ENCODE data around the gene MED29.
A peak's percentile ranks its signal among the peaks of the same experiment; 100 is the strongest.

The MED29 gene

DNA sequence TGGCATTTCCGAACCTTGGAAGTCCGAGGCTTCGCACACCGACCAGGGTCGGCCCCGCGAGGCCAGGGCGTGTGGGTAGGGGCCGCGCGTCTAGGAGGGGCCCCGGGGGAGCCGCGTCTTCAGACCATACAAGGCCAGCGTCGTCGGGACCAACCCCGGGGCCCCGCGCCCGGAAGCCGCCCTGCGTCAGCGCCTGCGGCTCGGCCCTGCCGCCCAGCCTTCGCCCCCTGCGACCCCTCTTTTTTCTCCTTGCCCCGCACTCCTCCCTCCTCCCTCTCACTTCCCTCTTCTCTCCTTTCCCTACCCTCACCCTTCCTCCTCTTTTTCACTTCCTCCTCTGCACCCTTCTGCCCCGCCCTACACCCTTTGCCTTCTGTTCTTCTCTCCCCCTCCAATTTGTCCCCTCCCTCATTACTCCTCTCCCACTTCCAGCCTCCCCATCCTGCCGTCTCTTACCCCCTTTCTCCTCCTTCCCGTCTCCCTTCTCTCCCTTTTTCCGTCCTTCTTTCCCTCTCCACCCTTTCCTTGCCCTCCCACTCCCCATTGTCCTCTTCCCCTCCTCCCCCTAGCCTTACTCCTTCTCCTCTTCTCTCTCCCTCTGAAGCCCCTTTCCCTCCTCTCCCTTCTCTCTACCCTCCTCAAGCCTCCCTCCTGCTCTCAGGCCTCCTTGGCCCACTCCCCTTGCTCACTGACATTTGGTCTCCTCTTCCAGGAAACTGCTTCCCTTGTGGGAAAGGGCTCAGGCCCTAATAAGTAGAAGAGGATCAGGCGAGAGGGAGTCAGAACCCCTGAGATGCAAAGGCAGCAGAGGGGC lies 19.0 kb downstream of the MED29 start:
- peak in 1 of 4 experiments; percentile 33 for DNase-seq (ENCODE audit: low read depth in 4 of 4, low spot score in 1 of 4)

DNA sequence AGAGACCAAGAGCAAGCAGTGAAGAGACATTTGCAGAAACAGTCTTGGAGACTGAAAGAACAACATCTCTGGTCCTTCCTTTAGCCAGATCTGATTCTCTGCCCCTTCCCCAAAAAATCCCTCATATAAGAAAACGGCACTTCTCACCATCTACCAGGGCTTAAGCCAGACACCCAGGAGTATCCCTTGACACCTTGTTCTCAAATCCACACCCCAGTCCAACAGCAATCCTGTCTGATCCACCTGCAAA lies 19.6 kb downstream of the MED29 start:
- no peak for DNase-seq (ENCODE audit: low read depth in 4 of 4, low spot score in 1 of 4)

DNA sequence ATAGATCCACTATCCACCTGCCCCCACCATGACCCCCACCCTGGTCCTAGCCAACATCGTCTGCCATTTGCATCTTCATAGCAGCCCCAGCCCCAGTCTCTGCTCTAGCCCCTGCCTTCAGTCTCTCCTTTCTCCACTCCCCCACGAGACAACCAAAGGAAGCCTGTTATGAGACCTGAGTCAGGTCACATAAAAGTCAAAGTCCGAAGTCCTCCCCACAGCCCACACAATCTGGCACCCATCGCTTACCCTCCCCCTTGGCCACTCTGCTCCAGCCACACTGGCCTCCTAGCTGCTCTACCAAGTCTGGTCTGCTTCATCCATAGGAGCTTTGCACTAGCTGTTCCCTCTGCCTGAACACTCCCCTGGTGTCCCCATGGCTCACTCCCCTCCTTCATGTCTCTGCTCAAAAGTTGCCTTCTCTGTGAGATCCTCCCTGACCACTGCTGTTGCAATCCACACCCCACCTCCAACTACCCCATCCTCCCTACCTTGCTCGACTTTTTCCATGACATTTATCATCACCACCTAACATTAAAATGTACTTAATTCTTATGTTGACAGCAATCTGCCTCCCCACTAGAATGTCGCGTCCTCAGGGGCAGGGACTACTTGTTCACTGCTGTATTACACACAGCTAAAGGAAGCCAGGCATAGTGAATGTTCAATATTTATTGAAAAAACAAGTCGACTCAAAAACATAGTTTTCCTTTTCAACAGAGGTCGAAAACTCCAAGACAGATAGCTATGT lies 20.1 kb downstream of the MED29 start:
- DNase-seq (ENCODE audit: low read depth in 4 of 4, low spot score in 1 of 4), result no peak

DNA sequence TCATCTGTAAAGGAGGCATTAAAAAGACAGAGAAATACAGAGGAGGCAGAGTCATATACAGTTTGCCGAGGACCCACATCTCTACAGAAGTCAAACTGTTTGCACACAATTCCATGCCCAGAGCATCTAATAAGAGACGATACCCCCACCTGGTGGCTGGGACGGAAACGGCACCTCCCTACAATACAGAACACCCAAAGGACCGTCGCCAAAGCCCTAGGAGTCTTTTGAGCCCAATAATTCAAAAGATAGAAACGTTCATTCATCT lies 20.6 kb downstream of the MED29 start:
- peak; percentile 74 to 89 (median 86) for DNase-seq (ENCODE audit: low read depth in 4 of 4, low spot score in 1 of 4)

DNA sequence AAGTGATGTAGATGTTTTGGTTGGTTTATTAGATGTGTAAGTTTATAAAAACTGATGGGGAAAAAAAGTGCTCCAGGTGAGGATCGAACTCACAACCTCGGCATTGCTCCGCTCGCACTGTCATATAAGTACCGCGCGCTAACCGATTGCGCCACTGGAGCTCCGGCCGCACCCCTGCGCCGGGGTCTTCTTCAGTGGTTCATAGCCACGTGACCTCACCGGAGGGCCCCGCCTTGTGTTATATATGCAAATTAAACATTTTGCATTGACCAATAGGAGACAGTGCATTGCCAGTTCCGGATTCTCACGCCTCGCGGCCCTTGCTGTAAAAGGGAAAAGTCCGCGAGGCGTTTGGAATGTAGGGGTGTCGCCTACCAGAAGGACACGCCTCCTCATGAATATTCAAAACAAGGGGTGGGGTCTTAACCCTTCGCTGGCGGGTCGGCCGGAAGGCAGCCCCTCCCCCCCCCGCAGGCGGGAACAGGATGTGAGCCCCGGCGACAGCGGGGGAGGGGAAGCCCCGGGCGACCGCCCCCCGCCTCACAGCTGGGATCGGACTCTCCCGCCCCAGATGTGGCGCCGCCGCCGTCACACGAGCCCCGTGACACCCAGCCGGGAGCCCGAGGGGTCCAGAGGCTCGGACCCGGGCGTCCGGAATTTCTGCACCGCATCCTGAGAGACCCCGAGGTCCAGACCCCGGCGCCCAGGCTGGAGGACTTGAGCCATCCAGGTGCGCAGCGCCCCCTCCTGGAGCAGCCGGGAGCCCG lies 21.1 kb downstream of the MED29 start, which contains the start of gene PLEKHG2:
TSS of gene PLEKHG2 (plus strand) at position 570 of the 767 bp plus-strand sequence. CDS start 1,418 bp downstream, outside the sequence.
- DNase-seq (ENCODE audit: low read depth in 4 of 4, low spot score in 1 of 4), result peak; percentile 88 to 99 (median 98)

DNA sequence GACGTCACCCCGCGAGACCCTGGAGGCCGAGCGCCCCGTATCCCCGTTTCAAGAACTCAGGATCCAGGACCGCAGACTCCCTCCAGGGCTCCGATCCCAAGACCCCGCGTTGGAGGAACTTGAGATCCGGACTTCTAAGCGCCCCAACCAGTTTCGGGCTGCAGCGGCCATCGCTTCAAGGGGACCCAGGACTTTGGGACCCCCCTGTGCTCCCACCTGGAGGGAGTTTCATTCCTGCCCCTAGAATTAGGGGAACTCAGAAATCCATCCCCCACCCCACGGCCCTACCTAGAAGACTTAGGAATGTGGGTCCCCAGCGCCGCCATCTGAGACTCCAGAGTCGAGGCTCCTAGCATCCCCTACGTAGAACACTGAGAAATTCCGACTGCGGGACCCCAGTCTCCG lies 21.7 kb downstream of the MED29 start:
- no peak for DNase-seq (ENCODE audit: low read depth in 4 of 4, low spot score in 1 of 4)

DNA sequence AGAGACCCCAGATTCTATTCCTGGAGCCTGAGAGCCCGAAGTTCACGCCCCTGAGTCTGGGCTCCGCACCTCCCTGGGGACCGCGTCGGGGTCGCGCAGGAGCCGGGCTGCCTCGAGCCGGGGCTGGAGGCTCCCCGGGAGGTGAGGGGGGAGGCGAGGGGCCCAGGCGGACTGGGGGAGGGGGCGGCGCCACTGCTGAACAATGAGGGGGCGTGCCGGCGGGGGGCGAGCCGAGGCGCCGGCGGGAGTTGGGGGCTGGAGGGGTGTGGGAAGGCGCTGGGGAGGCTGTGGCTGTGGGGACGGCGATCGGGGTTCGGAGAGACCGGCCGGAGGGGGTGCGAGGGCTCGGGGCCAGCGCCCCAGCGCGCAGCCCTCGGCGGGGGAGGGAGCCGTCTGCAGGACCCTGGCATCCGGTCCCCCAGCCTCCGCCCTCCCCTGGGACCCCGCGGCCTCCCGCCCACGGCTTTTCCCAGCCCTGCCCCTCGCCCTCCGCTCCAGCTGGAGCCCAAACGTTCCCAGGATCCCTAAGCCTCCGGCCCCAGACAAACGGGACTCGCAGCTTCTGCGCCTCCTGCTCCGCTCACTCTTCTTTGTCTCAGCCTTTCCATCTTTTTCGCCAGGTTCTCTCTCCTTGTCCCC lies 22.2 kb downstream of the MED29 start:
- no peak for DNase-seq (ENCODE audit: low read depth in 4 of 4, low spot score in 1 of 4)

DNA sequence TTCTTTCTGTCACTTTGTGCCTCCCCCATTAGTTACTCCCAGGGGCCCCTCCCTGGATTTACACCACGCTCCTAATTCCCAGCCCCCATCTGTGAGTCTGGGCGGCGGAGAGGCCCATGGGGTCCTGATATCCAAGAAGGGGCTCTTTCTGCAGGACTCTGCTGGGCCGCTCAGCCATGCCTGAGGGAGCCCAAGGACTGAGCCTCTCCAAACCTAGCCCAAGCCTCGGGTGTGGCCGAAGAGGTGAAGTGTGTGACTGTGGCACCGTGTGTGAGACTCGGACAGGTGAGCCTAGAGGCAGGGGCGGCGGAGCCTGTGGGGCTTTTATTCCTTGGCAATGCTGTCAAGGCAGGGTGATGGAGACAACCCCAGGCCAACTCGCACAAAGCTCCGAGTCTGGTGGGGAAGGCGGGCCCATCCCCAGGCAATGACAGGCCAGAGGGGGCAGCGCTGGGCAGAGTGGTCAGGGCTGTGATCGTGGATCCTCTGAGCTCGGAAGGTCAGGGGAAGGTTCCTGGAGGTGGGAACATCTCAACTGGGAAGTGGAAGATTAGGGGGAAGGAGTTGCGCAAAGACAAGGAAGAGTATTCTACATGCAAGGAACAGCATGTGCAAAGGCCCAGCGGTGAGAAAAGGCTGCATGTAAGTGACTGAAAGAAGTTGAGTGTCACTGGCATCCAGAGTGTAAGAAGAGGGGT lies 22.9 kb downstream of the MED29 start:
- DNase-seq (ENCODE audit: low read depth in 4 of 4, low spot score in 1 of 4), result no peak

DNA sequence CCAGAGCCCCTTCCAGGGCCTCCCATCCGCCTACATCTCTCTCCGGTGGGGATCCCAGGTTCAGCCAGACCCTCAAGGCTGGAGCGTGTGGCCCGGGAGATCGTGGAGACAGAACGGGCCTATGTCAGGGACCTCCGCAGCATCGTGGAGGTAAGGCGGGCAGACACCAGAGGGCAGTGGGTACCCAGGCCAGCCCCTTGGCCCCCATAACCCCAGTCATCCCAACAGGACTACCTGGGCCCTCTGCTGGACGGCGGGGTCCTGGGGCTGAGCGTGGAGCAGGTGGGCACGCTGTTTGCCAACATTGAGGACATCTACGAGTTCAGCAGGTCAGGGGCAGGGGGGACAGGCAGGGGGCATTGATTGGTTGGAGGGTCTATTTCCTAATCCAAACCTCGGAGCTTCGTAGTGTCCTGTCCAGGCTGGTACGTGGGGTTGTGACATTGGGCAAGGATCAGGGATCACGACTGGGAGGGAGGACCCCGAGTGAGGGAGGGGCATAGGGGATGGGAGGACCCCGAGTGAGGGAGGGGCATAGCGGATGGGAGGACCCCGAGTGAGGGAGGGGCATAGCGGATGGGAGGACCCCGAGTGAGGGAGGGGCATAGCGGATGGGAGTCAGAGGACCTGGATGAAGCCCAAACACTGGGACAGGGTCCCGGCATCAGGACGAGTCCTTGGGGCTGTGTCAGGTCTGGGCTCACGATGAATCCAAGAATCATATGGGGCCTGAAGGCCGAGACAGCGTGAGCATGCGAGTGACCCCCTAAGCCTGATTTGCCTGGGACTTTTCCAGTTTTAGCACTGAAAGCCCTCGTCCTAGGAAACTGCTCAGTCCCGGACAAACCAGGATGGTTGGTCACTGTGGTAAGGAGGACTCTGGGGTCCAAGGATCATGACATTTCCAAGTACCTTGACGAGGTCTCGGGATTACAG lies 24.2 kb downstream of the MED29 start:
- DNase-seq (ENCODE audit: low read depth in 4 of 4, low spot score in 1 of 4), result no peak

DNA sequence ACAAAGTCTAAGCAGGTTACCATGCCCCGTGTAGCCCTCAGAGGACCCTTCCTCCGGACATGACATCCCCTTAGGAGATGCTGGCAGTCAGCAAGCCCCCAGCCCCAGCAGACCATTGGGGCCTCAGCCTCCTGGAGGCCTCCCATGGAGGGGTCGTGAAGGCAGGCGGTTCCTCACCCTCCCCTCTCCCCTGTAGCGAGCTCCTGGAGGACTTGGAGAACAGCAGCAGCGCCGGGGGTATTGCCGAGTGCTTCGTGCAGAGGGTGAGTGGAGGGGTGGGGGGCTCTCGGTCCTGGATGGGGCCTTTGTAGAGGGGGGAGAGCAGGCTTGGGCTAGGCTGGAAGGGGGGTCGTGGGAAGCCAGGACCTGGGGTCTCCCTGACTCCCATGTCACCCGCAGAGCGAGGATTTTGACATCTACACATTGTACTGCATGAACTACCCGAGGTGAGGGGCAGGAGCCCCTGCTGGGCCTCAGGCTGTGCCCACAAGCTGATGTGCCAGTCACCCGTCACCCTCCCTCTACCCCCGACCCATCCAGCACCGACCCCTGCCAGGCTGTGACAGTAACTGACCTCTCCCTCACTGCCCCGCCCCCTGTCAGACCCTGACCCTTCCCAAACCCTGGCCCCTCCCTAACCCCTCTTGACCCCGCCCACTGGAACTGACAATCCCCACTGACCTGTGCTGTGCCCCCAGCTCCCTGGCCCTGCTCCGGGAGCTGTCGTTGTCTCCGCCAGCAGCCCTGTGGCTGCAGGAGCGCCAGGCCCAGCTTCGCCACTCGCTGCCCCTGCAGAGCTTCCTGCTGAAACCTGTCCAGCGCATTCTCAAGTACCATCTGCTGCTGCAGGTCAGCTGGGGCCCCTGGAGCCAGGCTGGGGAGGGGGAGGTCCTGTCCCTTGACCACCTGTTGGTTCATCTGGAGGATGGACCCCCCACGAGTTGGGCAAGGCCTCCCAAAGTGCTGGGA lies 25.3 kb downstream of the MED29 start:
- DNase-seq (ENCODE audit: low read depth in 4 of 4, low spot score in 1 of 4), result no peak

DNA sequence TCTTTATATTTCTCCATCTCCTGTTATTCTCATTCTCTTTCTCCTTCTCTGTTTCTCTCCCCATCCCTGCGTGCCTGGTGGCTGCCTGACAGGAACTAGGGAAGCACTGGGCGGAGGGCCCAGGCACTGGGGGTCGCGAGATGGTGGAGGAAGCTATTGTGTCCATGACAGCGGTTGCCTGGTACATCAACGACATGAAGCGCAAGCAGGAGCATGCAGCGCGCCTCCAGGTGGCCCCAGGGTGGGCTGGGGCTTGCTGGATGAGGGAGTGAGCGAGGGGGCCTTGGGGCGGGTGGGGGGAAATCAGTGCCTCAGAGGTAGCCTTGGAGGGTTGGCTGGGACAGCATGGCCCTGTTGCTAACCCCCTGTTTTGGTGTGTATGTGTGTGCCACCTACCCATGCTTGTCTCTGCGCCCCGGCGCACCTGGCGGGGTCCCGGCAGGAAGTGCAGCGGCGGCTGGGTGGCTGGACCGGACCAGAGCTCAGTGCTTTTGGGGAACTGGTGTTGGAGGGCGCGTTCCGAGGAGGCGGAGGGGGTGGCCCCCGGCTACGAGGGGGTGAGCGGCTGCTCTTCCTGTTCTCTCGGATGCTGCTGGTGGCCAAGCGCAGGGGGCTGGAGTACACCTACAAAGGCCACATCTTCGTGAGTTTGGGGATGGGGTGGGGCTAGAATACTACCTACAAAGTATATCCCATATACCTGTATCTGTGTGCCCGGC lies 26.4 kb downstream of the MED29 start:
- no peak for DNase-seq (ENCODE audit: low read depth in 4 of 4, low spot score in 1 of 4)

DNA sequence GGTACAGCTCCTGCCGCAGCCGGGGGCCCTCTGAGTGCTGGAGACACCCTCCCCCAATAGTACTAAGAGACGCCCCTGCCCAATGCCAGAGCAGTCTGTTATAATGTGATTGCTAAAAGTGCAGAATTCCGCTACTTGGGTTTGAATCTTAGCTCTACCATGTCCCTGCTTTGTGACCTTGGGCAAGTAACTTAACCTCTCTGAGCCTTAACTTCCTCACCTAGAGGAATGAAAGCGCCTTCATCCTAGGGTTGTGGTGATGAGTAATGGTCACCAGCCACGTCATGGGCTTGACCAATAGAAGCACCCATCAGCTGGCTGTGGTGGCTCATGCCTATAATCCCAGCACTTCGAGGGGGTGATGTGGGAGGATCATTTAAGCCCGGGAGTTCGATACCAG lies 27.8 kb downstream of the MED29 start:
- DNase-seq (ENCODE audit: low read depth in 4 of 4, low spot score in 1 of 4), result no peak

DNA sequence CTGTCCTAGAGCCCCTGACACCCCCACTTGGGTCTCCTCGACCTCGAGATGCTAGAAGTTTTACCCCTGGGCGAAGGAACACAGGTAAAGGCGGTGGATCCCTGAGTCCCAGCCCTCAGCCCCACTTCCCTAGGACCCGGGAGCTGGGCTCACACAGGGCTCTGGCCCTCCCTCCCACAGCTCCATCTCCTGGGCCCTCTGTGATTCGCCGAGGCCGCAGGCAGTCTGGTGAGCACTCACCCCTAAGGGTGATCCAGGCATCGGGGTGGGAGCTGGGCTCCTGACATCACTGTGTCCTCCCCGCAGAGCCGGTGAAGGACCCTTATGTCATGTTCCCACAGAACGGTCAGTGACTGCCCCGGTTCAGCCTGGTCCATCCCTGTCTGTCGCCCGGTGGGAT lies 29.6 kb downstream of the MED29 start:
- no peak for DNase-seq (ENCODE audit: low read depth in 4 of 4, low spot score in 1 of 4)

DNA sequence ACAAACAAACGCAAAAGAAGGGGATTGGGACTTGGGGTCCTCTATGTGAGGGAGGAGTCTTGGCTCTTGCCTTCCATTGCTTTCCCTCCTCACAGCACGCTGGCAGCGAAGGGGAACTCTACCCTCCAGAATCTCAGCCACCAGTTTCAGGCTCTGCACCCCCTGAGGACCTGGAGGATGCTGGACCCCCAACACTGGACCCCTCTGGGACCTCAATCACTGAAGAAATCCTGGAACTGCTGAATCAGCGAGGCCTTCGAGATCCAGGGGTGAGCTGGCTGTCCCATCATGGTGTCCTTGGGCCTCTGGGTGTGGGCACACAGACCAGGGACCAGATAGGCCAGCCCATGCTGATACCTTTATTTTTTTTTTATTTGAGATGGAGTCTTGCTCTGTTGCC lies 30.8 kb downstream of the MED29 start:
- no peak for DNase-seq (ENCODE audit: low read depth in 4 of 4, low spot score in 1 of 4)

DNA sequence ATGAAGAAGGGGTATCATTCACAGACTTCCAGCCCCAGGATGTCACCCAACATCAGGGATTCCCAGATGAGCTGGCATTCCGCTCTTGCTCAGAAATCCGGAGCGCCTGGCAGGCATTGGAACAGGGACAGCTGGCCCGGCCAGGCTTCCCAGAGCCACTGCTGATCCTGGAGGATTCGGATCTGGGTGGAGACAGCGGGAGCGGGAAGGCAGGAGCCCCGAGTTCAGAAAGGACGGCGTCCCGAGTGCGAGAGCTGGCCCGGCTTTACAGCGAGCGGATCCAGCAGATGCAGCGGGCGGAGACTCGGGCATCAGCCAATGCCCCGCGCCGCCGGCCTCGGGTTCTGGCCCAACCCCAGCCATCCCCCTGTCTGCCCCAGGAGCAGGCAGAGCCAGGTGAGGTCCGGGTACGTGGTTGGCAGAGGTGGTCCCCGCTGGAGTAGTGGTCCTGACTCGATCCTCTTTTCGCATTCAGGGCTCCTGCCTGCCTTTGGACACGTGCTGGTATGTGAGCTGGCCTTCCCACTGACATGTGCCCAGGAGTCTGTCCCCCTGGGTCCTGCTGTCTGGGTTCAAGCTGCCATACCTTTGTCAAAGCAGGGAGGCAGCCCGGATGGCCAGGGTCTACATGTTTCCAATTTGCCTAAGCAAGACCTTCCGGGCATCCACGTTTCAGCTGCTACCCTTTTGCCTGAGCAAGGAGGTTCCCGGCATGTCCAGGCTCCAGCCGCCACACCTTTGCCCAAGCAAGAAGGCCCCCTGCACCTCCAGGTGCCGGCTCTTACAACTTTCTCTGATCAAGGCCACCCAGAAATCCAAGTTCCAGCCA lies 32.3 kb downstream of the MED29 start:
- DNase-seq (ENCODE audit: low read depth in 4 of 4, low spot score in 1 of 4), result no peak

DNA sequence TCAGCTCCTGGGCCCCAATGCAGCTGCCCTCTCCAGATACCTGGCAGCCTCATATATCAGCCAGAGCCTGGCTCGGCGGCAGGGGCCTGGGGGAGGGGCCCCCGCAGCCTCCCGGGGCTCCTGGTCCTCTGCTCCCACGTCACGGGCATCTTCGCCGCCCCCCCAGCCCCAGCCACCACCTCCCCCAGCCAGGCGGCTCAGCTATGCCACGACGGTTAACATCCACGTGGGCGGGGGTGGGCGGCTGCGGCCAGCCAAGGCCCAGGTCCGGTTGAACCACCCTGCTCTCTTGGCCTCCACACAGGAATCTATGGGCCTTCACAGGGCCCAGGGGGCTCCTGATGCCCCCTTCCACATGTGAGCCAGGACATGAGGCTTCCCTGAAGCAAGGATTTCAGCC lies 33.8 kb downstream of the MED29 start:
- DNase-seq (ENCODE audit: low read depth in 4 of 4, low spot score in 1 of 4), result no peak

DNA sequence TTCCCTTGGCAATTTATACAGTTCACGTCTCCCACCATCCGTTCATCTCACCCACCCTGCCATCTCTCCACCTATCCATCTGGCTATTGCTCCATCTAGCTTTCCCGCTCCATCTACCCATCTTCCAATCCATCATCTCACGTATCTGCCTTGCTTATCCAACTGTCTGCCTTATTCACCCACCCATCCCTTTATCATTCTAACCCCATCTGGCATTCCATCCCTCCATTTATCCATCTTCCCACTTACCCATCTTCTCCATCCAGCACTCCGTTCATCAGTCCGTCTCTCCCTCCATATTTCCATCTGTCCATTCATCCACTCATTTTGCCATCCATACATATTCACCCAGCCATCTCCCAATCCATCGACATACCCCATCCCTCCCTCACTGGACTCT lies 34.6 kb downstream of the MED29 start:
- no peak for DNase-seq (ENCODE audit: low read depth in 4 of 4, low spot score in 1 of 4)
